Stomach (tissue), 9 donors: ENCODE data around the gene SCFD2. TPM values are rescaled to one million over a fixed set of nuclear protein-coding genes. Genes with fewer than 3 reads are reported as not detected.

Source experiments
- DNase-seq, 2 donors: peaks; one replicate each; pipeline versions ENCODE4 v3.0.0 to v3.0.0-alpha.2; 2013 to 2019
- H3K27ac ChIP-seq, 5 donors: fragments of 200-600 bp in 4 of 5; sonication (generic) in 4 of 5; one replicate each; pipeline ENCODE4 v1.5.1; 2013 to 2019; ENCODE audit warnings: mild to moderate bottlenecking in 1 of 5, moderate library complexity in 1 of 5
- H3K27me3 ChIP-seq, 3 donors: fragments of 200-600 bp; sonication (generic); one replicate each; pipeline ENCODE4 v1.5.1; 2017 to 2019; ENCODE audit warnings: mixed run types in 1 of 3
- H3K36me3 ChIP-seq, 4 donors: fragments of 200-600 bp; sonication (generic); 1 replicate in 3 of 4; 2 replicates in 1 of 4; pipeline ENCODE4 v1.5.1; 2016 to 2019
- H3K4me1 ChIP-seq, 4 donors: fragments of 200-600 bp; sonication (generic); one replicate each; pipeline ENCODE4 v1.5.1; 2016 to 2019
- H3K4me3 ChIP-seq, 4 donors: fragments of 200-600 bp; sonication (generic) in 3 of 4; one replicate each; pipeline ENCODE4 v1.5.1; 2016 to 2019; ENCODE audit warnings: mild to moderate bottlenecking in 1 of 4
- H3K9me3 ChIP-seq, 4 donors: fragments of 200-600 bp; sonication (generic); one replicate each; pipeline ENCODE4 v1.5.1; 2016 to 2019
- CTCF ChIP-seq, 7 experiments: fragments of 450-650 bp in 4 of 7; fragments of 200-600 bp in 3 of 7; sonication (generic) in 3 of 7; IDR thresholded peaks; one replicate each; pipeline ENCODE4 v1.5.1; 2016 to 2019; ENCODE audit warnings: antibody characterized with exemption in 7 of 7, control low read depth in 2 of 7, mild to moderate bottlenecking in 1 of 7
- EP300 ChIP-seq: sonication (generic); formaldehyde crosslinking; IDR thresholded peaks from one replicate; pipeline ENCODE4 v1.6.1; 2017; ENCODE audit warnings: antibody characterized with exemption
- POLR2A ChIP-seq, 4 donors: fragments of 450-650 bp; IDR thresholded peaks; one replicate each; pipeline ENCODE4 v1.6.1; 2016; ENCODE audit warnings: antibody characterized with exemption in 4 of 4, control low read depth in 2 of 4, mild to moderate bottlenecking in 1 of 4, moderate library complexity in 1 of 4
- POLR2AphosphoS5 ChIP-seq, 3 donors: sonication (generic); formaldehyde crosslinking; IDR thresholded peaks; one replicate each; pipeline ENCODE4 v1.6.1; 2016; ENCODE audit warnings: antibody characterized with exemption in 3 of 3
- WGBS, 5 donors: extraction: QIAGEN DNeasy Blood & Tissue Kit in 3 of 5; methylation state at CpG; one replicate each; pipeline versions ENCODE4 v1.1.5 to v1.1.7; 2013 to 2018; 5-methylcytosine and 5-hydroxymethylcytosine counted together
- intact Hi-C: fragments of 100-400 bp; cut with DNase I; formaldehyde crosslinking; loops from one replicate; pipeline ENCODE4 v1.15.1; 2023; ENCODE audit warnings: low total_unique reads
- polyA plus RNA-seq, 3 donors: library from polyadenylated mRNA; stranded (reverse); fragments of 200-250 nt; gene quantifications; one replicate each; pipeline ENCODE4 v1.2.3, GENCODE V29; 2013
- total RNA-seq, 5 donors: library from RNA; depleted of rRNA; stranded (reverse); fragments of >200 nt; gene quantifications; one replicate each; pipeline versions ENCODE4 v1.1.0 to v1.2.3, GENCODE V29; 2014 to 2016
- donor health status: healthy with polysubstance abuse.
- donor health status: Bipolar disorder and iron deficiency.
- donor health status: healthy.

SCFD2 gene
- total and polyA plus RNA-seq, 8 donors: 2.9 to 40.2 (median 11.1) TPM

GRCh38 chr4:52861171-52861823, 504.6 kb downstream of the SCFD2 start:
- H3K27ac ChIP-seq: peak overlapping the region; percentile 72 to 92 (median 83)
- peaks cover 0 to 23% (median 6%) of the 10 kb centered on the region in 3 donors for H3K27me3 ChIP-seq
- no peak for DNase-seq
- H3K4me3 ChIP-seq: peak overlapping the region; percentile 60 to 73 (median 70)
- no peak for TF ChIP-seq POLR2AphosphoS5 (IDR thresholded peaks at IDR 0.05)
- TF ChIP-seq EP300: no peak
- no peak for TF ChIP-seq CTCF (IDR thresholded peaks at IDR 0.05)
- no peak for TF ChIP-seq POLR2A (IDR thresholded peaks at IDR 0.05)
- H3K36me3 ChIP-seq: peaks cover 0 to 7% (median 3%) of the 10 kb centered on the region in 4 donors
- intact Hi-C loops: no loop called here
- peaks cover 0 to 12% (median 3%) of the 10 kb centered on the region in 4 donors for H3K9me3 ChIP-seq
- 39 to 44% (median 41%) methylated on average over 26 of the region's 26 CpGs for WGBS, 5 donors
- H3K4me1 ChIP-seq: peaks cover 34 to 50% (median 42%) of the 10 kb centered on the region in 4 donors

GRCh38 chr4:52860361-52860760, 505.5 kb downstream of the SCFD2 start:
- peaks cover 0 to 12% (median 3%) of the 10 kb centered on the region in 4 donors for H3K9me3 ChIP-seq
- peaks cover 33 to 43% (median 37%) of the 10 kb centered on the region in 4 donors for H3K4me1 ChIP-seq
- peaks cover 0 to 3% (median under 1%) of the 10 kb centered on the region in 4 donors for H3K36me3 ChIP-seq
- peaks cover 0 to 23% (median 6%) of the 10 kb centered on the region in 3 donors for H3K27me3 ChIP-seq
- TF ChIP-seq POLR2AphosphoS5 (IDR thresholded peaks at IDR 0.05): no peak
- no peak for TF ChIP-seq EP300
- TF ChIP-seq POLR2A (IDR thresholded peaks at IDR 0.05): no peak
- no peak for TF ChIP-seq CTCF (IDR thresholded peaks at IDR 0.05)
- intact Hi-C loops: no loop called here
- no peak for DNase-seq
- H3K27ac ChIP-seq: no peak overlapping the region
- WGBS, 5 donors: 82 to 96% (median 89%) methylated on average over 2 of the region's 2 CpGs
- no peak overlapping the region for H3K4me3 ChIP-seq

- DNase-seq: no peak
- Histone ChIP-seq H3K4me3 (no peak overlapping the region), H3K36me3 (no peaks in the 10 kb centered on the region), H3K27me3 (peaks cover 0 to 8% (median 0%) of the 10 kb centered on the region in 3 donors), H3K4me1 (peaks cover 6 to 26% (median 13%) of the 10 kb centered on the region in 4 donors), H3K9me3 (peaks cover 0 to 12% (median 3%) of the 10 kb centered on the region in 4 donors), H3K27ac (no peak overlapping the region)
- 83 to 100% (median 91%) methylated on average over 1 of the region's 1 CpG for WGBS, 5 donors
- intact Hi-C loops: no loop called here
- TF ChIP-seq POLR2A (IDR thresholded peaks at IDR 0.05) (no peak), POLR2AphosphoS5 (IDR thresholded peaks at IDR 0.05) (no peak), EP300 (no peak), CTCF (IDR thresholded peaks at IDR 0.05) (no peak)
Measured at GRCh38 chr4:52856801-52857200, 509.1 kb downstream of the SCFD2 start.

GRCh38 chr4:52853351-52853750, 512.5 kb downstream of the SCFD2 start:
- Histone ChIP-seq H3K36me3 (no peaks in the 10 kb centered on the region), H3K27me3 (no peaks in the 10 kb centered on the region), H3K4me3 (no peak overlapping the region), H3K27ac (no peak overlapping the region), H3K9me3 (peaks cover 0 to 8% (median 2%) of the 10 kb centered on the region in 4 donors), H3K4me1 (peaks cover 0 to 19% (median 9%) of the 10 kb centered on the region in 4 donors)
- intact Hi-C loops: no loop called here
- DNase-seq: no peak
- TF ChIP-seq CTCF (IDR thresholded peaks at IDR 0.05): no peak
- TF ChIP-seq POLR2AphosphoS5 (IDR thresholded peaks at IDR 0.05): peak in 1 of 3 donors; percentile 14
